ENCODE results near the gene S100Z. TPM values are rescaled to one million over a fixed set of nuclear protein-coding genes. Genes with fewer than 3 reads are reported as not detected.

The S100Z gene
- total RNA-seq, 1 donor from 2014 or later: not detected

- no peak overlapping the region for H3K4me3 Mint-ChIP-seq (ENCODE audit: unreplicated experiment)
- H3K27ac Mint-ChIP-seq (ENCODE audit: unreplicated experiment): no peak overlapping the region
- no peaks in the 10 kb centered on the region for H3K4me1 Mint-ChIP-seq (ENCODE audit: low read depth, unreplicated experiment)
- no peak for TF ChIP-seq CTCF (IDR thresholded peaks at IDR 0.05; ENCODE audit: partially characterized antibody, unreplicated experiment)
- H3K9me3 Mint-ChIP-seq (ENCODE audit: unreplicated experiment): peaks cover 2% of the 10 kb centered on the region
- H3K27me3 Mint-ChIP-seq (ENCODE audit: unreplicated experiment): no peaks in the 10 kb centered on the region
- DNase-seq: no peak
- no peaks in the 10 kb centered on the region for H3K36me3 Mint-ChIP-seq (ENCODE audit: unreplicated experiment)
These were observed 18.7 kb upstream of the S100Z start for GRCh38 chr5:76831110-76831452.

- no peak for TF ChIP-seq CTCF (IDR thresholded peaks at IDR 0.05; ENCODE audit: partially characterized antibody, unreplicated experiment)
- H3K4me3 Mint-ChIP-seq (ENCODE audit: unreplicated experiment): no peak overlapping the region
- H3K27me3 Mint-ChIP-seq (ENCODE audit: unreplicated experiment): no peaks in the 10 kb centered on the region
- DNase-seq: no peak
- H3K27ac Mint-ChIP-seq (ENCODE audit: unreplicated experiment): no peak overlapping the region
- peaks cover 2% of the 10 kb centered on the region for H3K9me3 Mint-ChIP-seq (ENCODE audit: unreplicated experiment)
- no peaks in the 10 kb centered on the region for H3K36me3 Mint-ChIP-seq (ENCODE audit: unreplicated experiment)
- H3K4me1 Mint-ChIP-seq (ENCODE audit: low read depth, unreplicated experiment): no peaks in the 10 kb centered on the region
These were observed 13.6 kb upstream of the S100Z start for GRCh38 chr5:76836181-76836580.

- no peaks in the 10 kb centered on the region for H3K4me1 Mint-ChIP-seq (ENCODE audit: low read depth, unreplicated experiment)
- no peak overlapping the region for H3K4me3 Mint-ChIP-seq (ENCODE audit: unreplicated experiment)
- H3K27me3 Mint-ChIP-seq (ENCODE audit: unreplicated experiment): no peaks in the 10 kb centered on the region
- no peaks in the 10 kb centered on the region for H3K36me3 Mint-ChIP-seq (ENCODE audit: unreplicated experiment)
- no peak overlapping the region for H3K27ac Mint-ChIP-seq (ENCODE audit: unreplicated experiment)
- no peak for TF ChIP-seq CTCF (IDR thresholded peaks at IDR 0.05; ENCODE audit: partially characterized antibody, unreplicated experiment)
- no peak for DNase-seq
- peaks cover 2% of the 10 kb centered on the region for H3K9me3 Mint-ChIP-seq (ENCODE audit: unreplicated experiment)
These were observed 13.2 kb upstream of the S100Z start for GRCh38 chr5:76836585-76836984.

- DNase-seq: no peak
- no peaks in the 10 kb centered on the region for H3K36me3 Mint-ChIP-seq (ENCODE audit: unreplicated experiment)
- H3K9me3 Mint-ChIP-seq (ENCODE audit: unreplicated experiment): peaks cover 2% of the 10 kb centered on the region
- no peaks in the 10 kb centered on the region for H3K4me1 Mint-ChIP-seq (ENCODE audit: low read depth, unreplicated experiment)
- no peak for TF ChIP-seq CTCF (IDR thresholded peaks at IDR 0.05; ENCODE audit: partially characterized antibody, unreplicated experiment)
- H3K27me3 Mint-ChIP-seq (ENCODE audit: unreplicated experiment): no peaks in the 10 kb centered on the region
- no peak overlapping the region for H3K27ac Mint-ChIP-seq (ENCODE audit: unreplicated experiment)
- no peak overlapping the region for H3K4me3 Mint-ChIP-seq (ENCODE audit: unreplicated experiment)
These were observed 11.1 kb upstream of the S100Z start for GRCh38 chr5:76838481-76839261.

GRCh38 chr5:76841361-76841760, 8.5 kb upstream of the S100Z start:
- peaks cover 2% of the 10 kb centered on the region for H3K9me3 Mint-ChIP-seq (ENCODE audit: unreplicated experiment)
- TF ChIP-seq CTCF (IDR thresholded peaks at IDR 0.05; ENCODE audit: partially characterized antibody, unreplicated experiment): no peak
- H3K27ac Mint-ChIP-seq (ENCODE audit: unreplicated experiment): no peak overlapping the region
- no peaks in the 10 kb centered on the region for H3K27me3 Mint-ChIP-seq (ENCODE audit: unreplicated experiment)
- no peak for DNase-seq
- peaks cover 4% of the 10 kb centered on the region for H3K36me3 Mint-ChIP-seq (ENCODE audit: unreplicated experiment)
- no peak overlapping the region for H3K4me3 Mint-ChIP-seq (ENCODE audit: unreplicated experiment)
- no peaks in the 10 kb centered on the region for H3K4me1 Mint-ChIP-seq (ENCODE audit: low read depth, unreplicated experiment)
